Hematopoietic multipotent progenitor cell treated with erythropoietin and hydrocortisone succinate and interleukin-3 and kit ligand, for 4 days (in vitro differentiated cells): ENCODE data around the gene STXBP4.

Experiments used
- DNase-seq: peaks from one replicate; pipeline ENCODE4 v3.0.0-alpha.2; 2015

STXBP4 gene

DNA sequence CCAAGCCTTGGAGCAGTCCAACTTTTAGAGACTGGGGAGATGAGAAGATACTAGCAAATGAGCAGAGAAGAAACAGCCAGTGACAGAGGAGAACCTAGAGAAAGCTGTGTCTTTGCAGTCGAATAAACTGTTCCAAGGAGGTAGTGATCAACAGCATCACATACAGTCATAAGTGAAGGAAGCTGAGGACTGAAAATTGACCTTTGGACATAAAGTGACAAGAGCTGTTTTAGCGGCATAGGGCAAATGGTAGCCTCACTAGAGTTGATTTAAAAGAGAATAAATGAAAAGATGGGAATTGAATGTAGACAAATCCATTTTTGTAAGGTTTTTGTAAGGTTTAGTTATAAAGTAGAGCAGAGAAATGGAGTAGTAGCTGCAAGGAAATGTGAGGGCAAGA, 165.0 kb downstream of the STXBP4 start:
- no peak for DNase-seq

DNA sequence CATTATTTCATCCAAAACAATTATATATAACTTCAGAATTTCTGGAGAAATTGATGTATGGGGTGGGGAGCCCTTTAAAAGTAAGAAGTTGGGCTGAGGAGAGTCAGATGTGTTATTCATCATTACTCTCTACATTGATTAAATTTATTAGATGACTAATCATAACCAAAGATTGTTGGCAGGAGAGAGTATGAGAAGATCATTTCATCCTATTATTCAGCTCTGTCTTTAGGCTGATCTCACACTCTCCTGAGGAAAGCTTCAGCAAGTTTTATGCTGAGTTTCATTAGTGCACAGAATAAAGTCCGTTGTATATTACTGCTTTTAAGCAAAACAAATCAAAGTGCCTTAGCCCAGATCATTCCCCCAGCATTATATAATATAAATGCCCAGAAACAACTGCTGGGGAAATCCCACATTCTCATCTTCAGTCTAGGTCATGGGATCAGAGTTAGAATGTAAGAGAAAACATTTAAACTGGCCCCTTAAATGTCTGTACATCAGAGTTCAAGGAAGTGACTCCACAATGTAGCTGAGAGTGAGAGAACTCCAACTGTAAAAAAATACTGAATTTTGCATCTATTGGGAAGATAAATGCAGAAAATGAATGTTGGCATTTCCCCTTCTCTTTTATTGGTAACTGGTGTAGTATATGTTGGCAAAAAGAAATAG, 166.1 kb downstream of the STXBP4 start:
- DNase-seq = no peak

DNA sequence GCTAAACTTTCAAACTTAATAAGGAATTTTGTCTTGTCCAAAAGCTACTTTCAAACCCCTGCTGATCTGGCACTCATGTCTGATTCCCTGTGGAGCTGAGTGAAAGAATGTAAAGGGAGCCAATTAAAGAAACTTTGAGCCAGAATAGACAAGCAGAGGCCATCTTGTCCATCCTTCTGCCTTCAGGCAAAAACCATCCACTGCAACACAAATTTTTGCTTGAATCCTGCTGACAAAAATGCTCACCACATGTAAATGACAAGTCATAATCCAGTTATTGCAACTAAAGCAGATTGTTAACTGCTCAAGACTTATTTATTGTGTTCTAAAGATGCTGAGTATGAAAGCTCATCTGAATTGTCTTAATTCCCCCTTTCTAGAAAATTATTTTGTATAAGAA, 172.2 kb downstream of the STXBP4 start:
- no peak for DNase-seq

DNA sequence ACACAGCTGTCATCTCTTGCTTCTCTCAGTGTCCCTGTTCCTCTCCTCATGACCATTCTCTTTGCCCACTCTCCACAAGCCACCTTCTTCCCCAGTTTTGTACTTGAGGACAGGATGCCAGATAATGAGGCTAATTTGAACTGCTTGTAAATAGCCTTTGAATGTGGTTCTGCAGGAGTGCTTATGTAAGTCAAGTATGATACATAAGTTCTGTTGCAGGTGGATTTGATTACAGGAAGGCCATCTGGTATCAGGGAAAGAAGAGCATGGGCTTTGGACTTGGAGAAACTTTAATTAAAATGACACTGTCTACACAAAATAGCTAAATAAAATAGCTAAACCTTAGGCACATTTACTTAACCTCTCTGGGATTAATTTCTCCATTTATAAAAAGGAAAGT, 176.0 kb downstream of the STXBP4 start:
- no peak for DNase-seq

DNA sequence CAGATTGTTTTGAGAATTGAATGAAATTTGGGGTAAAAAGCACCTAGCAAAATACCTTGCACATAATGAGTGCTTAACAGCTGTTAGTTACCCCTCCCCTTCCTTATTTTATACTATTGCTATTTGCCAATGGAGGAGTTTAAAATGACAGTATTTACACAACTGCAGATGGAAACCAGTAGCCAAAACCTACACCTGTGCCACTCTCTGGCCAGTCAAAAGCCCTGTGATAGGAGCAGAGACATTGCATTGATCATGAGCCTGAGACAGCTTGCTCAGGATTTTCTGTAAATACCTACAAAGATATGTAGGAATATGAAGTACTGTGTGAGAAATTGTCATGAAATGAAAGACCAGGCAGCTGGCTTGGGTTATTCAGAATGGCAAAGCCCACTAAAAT, 180.9 kb downstream of the STXBP4 start:
- no peak for DNase-seq

DNA sequence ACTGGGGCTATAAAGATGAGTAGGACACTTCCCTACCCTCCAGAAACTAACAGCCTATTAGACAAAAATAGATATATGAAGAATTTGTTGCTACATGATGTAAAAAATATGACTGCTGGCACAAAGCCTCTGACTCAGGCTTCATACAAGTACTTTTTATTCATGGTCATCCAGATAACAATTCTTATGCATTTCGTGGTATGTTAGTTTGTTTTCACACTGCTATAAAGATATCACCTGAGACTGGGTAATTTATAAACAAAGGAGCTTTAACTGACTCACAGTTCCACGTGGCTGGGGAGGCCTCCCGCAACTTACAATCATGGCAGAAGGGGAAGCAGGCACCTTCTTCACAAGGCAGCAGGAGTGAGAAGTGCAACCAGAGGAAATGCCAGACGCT, 183.7 kb downstream of the STXBP4 start:
- no peak for DNase-seq

DNA sequence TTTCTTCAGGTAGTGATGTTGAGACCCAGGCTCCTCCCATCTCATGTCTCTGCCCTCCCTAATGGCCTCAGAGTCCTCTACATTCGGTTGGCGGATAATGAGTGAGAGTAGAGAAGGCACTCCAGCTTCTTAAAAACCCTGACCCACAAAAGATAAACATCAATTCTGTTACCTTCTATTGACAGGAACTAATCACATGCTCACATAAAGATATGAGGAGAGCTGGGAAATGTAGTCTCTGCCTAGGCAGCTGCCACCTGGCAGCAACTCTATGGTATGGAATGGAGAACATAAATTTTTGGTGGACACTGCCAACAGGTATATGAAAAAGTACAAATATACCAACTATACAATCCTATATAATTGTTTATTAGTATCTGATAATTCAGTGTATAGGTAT, 185.5 kb downstream of the STXBP4 start:
- no peak for DNase-seq

DNA sequence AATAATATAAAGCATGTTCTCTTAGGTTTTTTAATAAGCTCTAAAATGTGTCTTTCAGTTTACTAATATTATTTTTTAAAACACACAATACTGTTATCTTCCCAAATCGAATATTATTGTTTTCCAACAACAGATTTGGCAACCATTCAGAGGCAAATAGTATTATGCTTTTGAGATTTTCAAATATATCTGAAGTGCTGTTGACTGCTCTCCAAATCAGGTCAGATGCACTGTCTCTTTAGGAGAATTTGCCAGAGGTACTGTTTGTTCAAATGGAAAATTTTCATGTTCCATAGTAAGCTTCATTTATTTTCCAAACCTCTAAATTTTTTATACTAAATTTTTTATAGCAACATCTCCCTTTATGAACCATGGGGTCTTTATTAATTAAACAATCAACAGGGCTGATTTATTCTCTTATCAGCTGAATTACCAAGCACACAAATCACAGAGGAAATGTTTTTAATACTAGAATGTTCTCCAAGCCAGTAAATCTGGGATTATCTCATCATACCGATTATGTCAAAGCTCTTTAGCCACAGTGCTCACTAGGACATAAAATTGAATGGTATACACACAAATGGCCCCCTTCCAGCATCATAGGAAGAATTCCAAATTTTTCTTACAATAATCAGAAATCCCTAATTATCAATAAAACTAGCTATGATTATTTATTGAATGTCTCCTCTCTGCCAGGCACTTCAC, 187.4 kb downstream of the STXBP4 start:
- no peak for DNase-seq

DNA sequence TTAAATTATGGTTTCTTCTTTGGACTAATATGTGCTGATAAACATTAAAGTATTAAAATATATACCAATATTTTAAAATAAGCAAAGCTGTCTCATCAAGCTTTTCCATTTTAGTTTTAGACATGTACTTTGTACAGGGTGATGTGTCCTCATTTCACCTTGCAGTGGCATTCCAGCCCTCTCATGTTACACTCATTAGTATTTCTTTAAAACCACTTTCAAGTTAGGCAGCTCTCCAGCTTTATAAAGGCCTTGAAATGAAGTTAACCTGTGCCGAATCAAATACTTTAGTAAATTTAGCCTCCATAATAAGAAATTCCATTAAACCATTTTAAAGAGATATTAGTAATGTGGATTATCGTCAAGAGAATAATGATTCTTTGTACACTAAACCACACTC, 188.6 kb downstream of the STXBP4 start:
- DNase-seq = no peak

DNA sequence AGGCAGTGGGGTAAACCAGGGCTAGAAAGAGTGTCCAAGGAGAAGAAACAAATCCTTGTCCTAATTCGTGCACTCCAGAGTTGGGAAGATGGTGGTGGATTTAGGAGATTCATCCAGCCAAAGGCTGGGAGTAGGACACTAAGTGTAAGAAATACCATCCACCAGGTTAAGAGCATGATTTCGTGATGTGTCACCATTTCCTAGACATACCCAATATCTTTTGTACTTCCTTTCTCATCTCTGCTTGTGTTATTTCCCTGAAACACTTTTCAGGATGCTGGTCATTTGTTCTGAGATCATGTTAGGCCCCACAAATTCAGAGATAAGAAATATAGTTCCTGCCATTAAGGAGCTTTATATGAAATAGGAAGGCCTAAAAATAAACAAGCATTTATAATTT, 189.9 kb downstream of the STXBP4 start:
- DNase-seq = no peak

DNA sequence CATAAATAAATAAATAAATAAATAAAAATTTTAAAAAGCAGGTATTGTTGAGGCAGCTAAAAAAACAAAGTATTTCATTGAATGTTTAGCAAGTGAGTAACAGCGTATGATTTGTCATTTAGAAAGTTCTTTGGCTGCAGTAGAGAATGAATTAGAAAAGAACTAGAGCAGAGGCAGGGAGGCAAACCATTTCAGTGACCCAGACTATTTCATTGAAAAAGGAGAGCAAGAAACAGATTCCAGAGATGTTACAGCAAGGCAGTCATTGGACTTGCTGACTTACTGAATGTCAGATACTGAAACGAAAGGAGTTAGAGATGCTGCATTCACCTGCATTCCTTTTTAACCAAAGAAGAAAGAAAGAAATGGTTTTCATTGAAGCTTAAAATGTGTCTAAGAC, 190.7 kb downstream of the STXBP4 start:
- DNase-seq = no peak

DNA sequence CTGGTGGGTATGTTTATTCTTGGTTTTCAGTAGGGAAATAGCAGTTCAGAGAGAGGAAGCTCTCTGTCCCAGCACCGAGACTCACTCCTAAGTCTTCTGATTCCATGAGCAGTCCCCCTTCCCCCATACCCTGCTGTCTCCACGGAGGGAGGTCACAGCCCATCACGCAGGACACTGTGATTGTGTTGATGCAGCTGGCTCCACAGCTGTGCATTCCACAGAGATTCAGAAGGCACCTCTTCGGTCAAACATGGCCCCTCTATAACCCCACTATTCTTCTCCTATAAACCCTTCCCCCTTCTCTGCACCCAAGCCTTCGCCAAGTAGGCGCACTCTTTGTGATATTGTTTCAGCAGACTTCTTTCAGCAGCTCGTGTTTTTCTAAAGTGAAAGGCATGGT, 191.9 kb downstream of the STXBP4 start:
- no peak for DNase-seq

DNA sequence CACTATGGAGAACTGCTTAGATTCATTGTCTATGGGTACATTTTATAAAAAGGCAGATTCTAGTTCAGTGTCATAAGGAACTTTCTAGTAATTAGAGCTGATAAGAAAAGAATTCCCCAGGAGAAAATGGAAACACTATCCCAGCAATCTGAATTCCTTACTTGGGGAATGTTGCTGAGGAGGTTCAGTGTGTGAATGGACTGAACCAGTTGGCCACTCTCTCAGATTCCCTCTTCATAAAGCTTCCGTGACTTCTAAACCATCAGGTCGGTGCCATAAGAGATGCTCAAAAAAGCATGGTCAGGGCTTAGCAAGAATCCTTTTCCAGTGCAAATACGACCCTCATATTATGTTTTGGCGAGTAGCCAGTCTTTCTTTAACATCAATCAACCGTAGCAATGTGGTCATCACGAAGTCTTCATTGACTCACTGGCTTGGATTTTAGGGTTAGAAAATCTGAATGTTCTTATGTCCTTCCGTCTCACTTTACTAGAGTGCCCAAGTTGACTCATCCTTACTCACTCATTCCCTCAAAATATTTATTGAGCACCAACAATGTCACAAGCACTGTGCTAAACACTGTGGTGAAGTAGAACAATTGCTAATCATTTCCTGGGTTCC, 193.5 kb downstream of the STXBP4 start:
- no peak for DNase-seq

DNA sequence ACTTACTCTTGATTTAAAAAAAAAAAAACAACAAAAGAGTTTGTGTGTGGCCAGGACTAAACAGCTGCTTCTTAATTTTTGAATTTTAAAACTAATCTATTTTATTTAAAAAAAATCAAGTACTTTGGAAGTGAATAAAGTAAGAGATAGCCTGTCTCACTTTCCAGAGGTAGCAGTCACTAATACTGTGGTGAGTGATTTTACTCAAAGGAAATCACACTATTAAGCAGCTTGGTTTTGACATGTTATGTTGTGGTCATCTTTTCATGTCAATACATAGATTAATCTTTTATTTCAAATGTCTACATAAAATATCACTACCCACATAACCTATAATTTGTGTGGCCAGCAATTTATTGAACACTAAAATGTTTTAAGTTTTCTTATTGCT, 194.0 kb downstream of the STXBP4 start:
- no peak for DNase-seq

DNA sequence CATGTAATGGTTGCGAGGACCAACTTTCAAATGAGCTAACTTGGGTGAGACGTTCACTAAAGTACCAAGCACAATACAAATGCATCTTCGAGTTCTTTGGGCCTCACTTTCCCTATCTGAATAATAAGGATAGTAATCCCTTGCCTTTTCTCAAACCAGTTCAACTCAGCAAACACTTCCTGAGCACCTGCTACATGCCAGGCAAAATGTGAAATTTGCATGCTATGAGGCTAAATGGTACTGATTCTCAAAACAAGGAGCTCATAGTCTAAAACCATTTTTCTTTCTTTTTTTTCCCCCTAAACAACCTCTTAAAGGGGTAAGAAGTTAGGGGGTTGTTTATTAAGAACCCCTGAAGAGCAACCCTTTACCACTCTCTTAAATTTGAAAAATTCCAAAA, 194.8 kb downstream of the STXBP4 start:
- no peak for DNase-seq

DNA sequence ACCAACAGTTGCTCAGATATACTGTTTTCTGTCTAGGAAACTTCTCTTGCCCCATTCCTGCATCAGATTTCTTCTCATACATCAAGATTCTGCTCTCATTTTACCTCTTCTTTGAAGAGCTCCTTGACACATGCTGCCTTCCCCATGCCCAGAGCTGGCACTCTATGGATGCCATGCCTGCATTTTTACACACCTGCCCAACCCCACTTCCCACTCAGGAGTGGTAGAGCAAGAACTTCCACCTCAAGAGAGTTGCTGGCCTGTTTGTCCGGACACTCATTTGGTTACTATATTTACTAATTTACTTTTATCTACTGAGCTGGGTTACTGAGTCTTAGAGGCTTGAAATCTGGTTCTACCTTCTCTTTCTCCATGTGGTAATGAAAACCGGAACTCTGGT, 197.9 kb downstream of the STXBP4 start:
- no peak for DNase-seq

DNA sequence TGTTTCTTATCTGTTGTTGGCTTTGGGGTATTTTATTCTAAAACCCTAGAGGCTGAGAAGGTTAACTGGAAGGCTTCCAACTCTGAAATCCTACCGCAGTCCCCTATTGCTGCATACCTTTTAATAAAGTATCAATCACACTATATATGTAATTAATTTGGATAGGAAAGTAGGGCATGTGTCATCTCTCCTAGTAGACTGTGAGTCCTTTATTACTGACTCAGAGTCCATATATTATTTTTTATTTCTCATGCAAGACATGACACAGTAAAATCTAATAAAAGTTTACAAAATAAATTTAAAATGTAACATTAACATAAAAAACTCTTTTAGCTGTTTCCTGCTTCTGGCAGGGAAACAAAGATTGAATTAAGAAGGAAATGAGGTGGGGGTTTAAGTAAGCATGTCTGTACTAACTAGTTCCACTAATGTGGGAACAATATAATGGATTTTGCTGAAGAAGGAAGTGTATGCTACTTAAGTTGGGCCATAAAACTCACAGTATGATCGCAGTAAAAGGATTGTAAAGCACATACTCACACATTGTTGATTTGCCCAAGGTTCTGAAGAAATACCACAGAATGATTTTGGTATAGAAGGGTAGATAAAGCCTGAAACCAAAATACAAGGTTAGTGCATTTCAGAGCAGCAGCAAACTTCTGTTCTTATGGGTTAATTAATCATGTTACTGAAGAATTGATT, 198.6 kb downstream of the STXBP4 start:
- DNase-seq = no peak

DNA sequence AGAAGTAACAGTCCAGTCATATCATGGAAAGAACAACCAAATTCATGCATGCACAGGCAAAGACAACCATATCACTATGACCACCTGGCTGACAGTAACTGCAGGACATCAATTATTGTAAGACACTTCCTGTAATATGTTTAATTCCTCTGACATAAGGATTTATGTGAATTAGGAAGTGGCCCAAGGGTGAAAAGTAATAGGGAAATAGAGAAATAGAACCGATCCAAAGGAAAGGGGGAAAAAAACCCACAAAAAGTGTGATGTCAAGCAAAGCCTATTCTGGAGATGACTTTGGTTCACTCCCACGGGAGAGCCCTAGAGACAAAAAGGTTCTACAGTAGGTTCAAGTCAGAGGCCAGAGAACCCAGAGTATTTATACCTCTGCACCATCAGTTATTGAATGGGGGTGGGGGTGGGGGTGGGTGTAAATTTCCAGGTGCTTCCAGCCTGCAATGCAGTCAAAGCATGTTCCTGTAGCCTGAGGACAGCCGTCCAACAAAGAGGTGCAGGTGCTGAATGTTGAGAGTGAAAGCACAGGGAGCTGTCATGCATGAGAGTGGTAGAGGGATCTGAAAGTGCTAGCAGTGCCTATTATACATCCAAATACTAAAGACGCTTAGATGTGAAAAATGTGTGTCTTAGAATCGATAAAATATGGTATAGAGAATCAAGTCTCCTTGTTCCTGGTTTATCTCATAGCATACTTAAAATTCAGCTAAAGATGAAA, 200.6 kb downstream of the STXBP4 start:
- DNase-seq = peak; percentile 6

DNA sequence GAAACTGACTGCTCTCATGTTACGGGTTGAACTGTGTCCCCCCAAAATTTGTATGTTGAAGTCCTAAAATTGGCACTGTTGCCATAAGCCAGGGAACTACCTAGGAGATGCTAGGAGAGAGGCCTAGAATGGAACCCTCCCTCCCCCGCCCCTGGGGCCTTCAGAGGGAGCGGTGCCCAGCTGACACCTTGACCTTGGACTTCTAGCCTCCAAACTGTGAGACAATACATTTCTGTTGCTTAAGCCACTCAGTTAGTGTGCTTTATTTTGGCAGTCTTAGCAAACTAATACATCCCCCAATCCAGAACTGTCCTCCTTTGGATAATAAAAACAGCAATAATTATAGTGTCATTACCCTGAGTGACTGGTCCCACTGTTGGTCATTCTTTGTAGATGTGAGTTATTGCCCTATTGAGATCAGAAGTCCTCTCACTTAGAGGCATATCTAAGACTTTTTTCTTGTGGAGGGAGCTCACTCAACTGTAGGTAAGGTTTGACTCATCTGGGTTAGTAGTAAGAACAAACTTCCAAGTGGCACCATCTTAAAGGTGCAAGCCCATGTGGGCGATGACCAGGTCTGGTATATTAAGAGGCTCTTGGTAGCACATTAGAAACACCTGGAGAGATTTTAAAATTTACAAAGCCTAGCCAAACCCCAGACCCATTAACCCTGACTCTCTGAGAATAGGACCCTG, 203.2 kb downstream of the STXBP4 start:
- no peak for DNase-seq

DNA sequence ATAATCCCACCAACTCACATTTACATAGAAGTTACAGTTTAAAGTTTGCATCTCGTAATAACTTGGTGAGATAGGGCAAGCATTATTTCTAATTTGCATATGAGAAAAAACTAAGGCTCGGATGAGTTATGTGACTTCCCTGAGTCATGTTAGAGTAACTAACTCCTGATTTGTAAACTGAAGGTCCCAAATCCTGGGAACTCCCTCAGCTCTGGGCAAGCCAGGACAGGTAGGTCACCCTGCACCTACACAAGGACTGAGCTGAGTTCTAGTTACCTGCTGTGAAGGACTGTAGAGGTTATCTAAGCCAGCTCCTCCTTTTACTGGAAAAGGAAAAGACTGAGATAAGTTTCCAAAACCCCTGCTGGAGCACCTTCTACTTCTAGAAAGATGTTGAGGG, 204.0 kb downstream of the STXBP4 start:
- DNase-seq = no peak

DNA sequence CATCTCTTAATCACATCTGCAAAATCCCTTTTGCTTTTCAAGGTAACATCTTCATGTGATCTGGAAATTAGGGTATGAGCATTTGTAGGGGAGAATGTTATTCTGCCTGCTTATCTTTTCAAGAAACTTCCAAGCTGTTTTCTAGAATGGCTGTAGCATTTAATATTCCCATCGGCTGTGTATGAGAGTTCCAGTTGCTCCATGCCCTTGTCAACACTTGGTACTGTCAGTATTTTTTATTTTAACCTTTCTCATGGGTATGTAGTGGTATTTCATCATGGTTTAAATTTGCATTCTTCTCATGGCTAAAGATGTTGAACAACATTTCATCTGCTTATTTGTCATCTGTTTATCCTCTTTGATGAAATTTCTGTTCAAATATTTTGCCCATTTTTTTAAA, 205.6 kb downstream of the STXBP4 start:
- no peak for DNase-seq

DNA sequence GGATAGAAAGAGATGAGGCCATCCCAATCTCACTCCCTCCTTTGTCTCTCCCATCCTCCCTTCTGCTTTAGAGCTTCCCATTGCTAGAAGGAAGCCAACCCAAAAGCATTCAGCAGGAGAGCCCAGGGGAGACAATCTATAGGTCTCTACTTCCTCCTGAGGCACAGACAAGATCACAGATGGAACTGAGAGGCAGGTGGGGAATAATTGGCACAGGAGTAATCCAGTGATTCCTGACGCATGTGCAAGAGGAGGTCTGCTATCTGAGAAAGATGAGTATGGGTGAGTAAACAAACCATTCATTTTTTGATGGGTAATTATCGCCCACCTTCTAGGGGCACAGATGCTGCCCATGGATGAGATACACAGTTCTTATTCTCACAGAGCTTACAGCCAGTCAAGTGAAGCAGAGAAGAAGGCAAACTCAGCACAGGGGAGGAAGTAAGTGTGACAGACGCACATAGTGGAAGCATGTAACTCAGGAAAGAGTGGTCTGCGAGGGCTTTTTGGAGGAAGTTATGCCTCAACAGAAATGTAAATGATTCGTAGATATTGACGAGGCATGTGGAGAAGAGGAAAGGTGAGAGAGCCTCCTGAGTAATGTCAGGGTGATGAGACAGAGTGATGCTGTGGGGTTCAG, 207.3 kb downstream of the STXBP4 start:
- DNase-seq = peak; percentile 37
